SK-N-SH (cell line): Measurements from ENCODE around the gene EIF4E. TPM values are rescaled to one million over a fixed set of nuclear protein-coding genes. Genes with fewer than 3 reads are reported as not detected.

ENCODE experiments used
- CTCF ChIA-PET: fragments of 300-600, 350-600 bp; formaldehyde crosslinking; extraction: SDS; loops from one replicate; lab custom pipeline; 2021; lab: Yijun Ruan, JAX
- POLR2A ChIA-PET: fragments of 350-600 bp; sonication (Branson Sonifier 250); formaldehyde crosslinking; extraction: SDS; loops from one replicate; lab custom pipeline; 2020; ENCODE audit warnings: antibody characterized with exemption, inconsistent platforms; lab: Yijun Ruan, JAX
- DNase-seq: peaks from one replicate; pipeline ENCODE4 v3.0.0; 2012
- H2AFZ ChIP-seq: fragments of 200-600 bp; sonication (generic); 2 replicates; pipeline ENCODE4 v1.8.1; 2016; ENCODE audit warnings: antibody characterized with exemption, mild to moderate bottlenecking, low read depth
- H3F3A ChIP-seq: fragments of 200-600 bp; sonication (generic); replicated peaks from 2 replicates; pipeline ENCODE3; 2016; ENCODE audit warnings: antibody characterized with exemption, mild to moderate bottlenecking; ENCODE audit not compliant: insufficient read depth
- H3K27ac ChIP-seq, 2 experiments: fragments of 200-500 bp in 1 of 2; fragments of 200-600 bp in 1 of 2; sonication (Bioruptor generic) in 1 of 2; sonication (generic), shearing (Covaris generic) in 1 of 2; 2 replicates each; pipeline versions ENCODE4 v1.5.1 to v1.6.1; 2014 to 2016; ENCODE audit warnings: low read depth in 2 of 2, inconsistent platforms in 1 of 2, low read length in 1 of 2, mild to moderate bottlenecking in 1 of 2, mixed read lengths in 1 of 2
- H3K27me3 ChIP-seq: fragments of 200-600 bp; sonication (generic), shearing (Covaris generic); 2 replicates; pipeline ENCODE4 v1.6.1; 2016; ENCODE audit warnings: mixed run types; ENCODE audit not compliant: insufficient read depth
- H3K36me3 ChIP-seq, 2 experiments: fragments of 200-500 bp in 1 of 2; fragments of 200-600 bp in 1 of 2; sonication (Bioruptor generic) in 1 of 2; sonication (generic) in 1 of 2; replicated peaks in 1 of 2; 2 replicates each; pipeline versions ENCODE3 to v1.5.1; 2014 to 2016; ENCODE audit warnings: low read length in 1 of 2, mild to moderate bottlenecking in 1 of 2; ENCODE audit not compliant: insufficient read depth in 2 of 2, control insufficient read depth in 1 of 2
- H3K4me1 ChIP-seq, 2 experiments: fragments of 200-500 bp in 1 of 2; fragments of 200-600 bp in 1 of 2; sonication (Bioruptor generic) in 1 of 2; sonication (generic), shearing (Covaris generic) in 1 of 2; 2 replicates each; pipeline versions ENCODE4 v1.5.1 to v1.6.1; 2014 to 2016; ENCODE audit warnings: low read depth in 1 of 2, low read length in 1 of 2, mixed run types in 1 of 2; ENCODE audit not compliant: insufficient read depth in 2 of 2, control insufficient read depth in 1 of 2
- H3K4me2 ChIP-seq: fragments of 200-600 bp; sonication (generic), shearing (Covaris generic); 2 replicates; pipeline ENCODE4 v1.6.1; 2017; ENCODE audit warnings: mixed run types
- H3K4me3 ChIP-seq, 2 experiments: fragments of 200-500 bp in 1 of 2; fragments of 200-600 bp in 1 of 2; sonication (Bioruptor generic) in 1 of 2; sonication (generic), shearing (Covaris generic) in 1 of 2; 2 replicates each; pipeline versions ENCODE4 v1.5.1 to v1.8.1; 2014 to 2016; ENCODE audit warnings: low read depth in 2 of 2, inconsistent platforms in 1 of 2, low read length in 1 of 2, mild to moderate bottlenecking in 1 of 2, mixed read lengths in 1 of 2, moderate library complexity in 1 of 2
- H3K79me2 ChIP-seq: fragments of 200-600 bp; sonication (generic); 2 replicates; pipeline ENCODE4 v1.8.1; 2017; ENCODE audit warnings: mild to moderate bottlenecking; ENCODE audit not compliant: insufficient read depth
- H3K9ac ChIP-seq: fragments of 200-600 bp; sonication (generic); 2 replicates; pipeline ENCODE4 v1.6.1; 2017; ENCODE audit warnings: mixed run types
- H3K9me2 ChIP-seq: fragments of 200-600 bp; sonication (generic); 2 replicates; pipeline ENCODE4 v1.6.1; 2017; ENCODE audit warnings: mixed run types
- H3K9me3 ChIP-seq: fragments of 200-600 bp; sonication (generic); 2 replicates; pipeline ENCODE4 v1.6.1; 2017; ENCODE audit warnings: mixed run types, mild to moderate bottlenecking, moderate library complexity
- H4K20me1 ChIP-seq: fragments of 200-600 bp; sonication (generic); 2 replicates; pipeline ENCODE4 v1.6.1; 2017; ENCODE audit warnings: mild to moderate bottlenecking, mixed run types; ENCODE audit not compliant: insufficient read depth
- EZH2phosphoT487 ChIP-seq: fragments of 200-600 bp; sonication (generic); IDR thresholded peaks from 2 replicates; pipeline ENCODE4 v1.6.1; 2017; ENCODE audit warnings: low read depth, mixed run types, mild to moderate bottlenecking, antibody characterized with exemption, moderate library complexity, borderline replicate concordance
- FOXJ3 ChIP-seq: sonication (generic); formaldehyde crosslinking; IDR thresholded peaks from 2 replicates; pipeline ENCODE4 v1.5.1; 2020; ENCODE audit warnings: mild to moderate bottlenecking, missing genetic modification reagents
- JUND ChIP-seq: IDR thresholded peaks from 2 replicates; pipeline ENCODE4 v1.4.0; 2012
- MAX ChIP-seq: IDR thresholded peaks from 2 replicates; pipeline ENCODE4 v1.4.0; 2012; ENCODE audit warnings: low read depth
- NFIC ChIP-seq: IDR thresholded peaks from 2 replicates; pipeline ENCODE4 v1.4.0; 2012; ENCODE audit warnings: borderline replicate concordance
- NRF1 ChIP-seq: IDR thresholded peaks from 2 replicates; pipeline ENCODE4 v1.6.1; 2012; ENCODE audit warnings: low read depth, mild to moderate bottlenecking, low read length
- POLR2AphosphoS5 ChIP-seq: IDR thresholded peaks from 2 replicates; pipeline ENCODE4 v1.6.1; 2012; ENCODE audit warnings: low read depth, low read length
- RAD21 ChIP-seq: IDR thresholded peaks from 2 replicates; pipeline ENCODE4 v1.6.1; 2012; ENCODE audit warnings: mild to moderate bottlenecking, low read length
- REST ChIP-seq: IDR thresholded peaks from 2 replicates; pipeline ENCODE4 v1.6.1; 2012; ENCODE audit warnings: mild to moderate bottlenecking, low read depth, low read length, moderate library complexity
- RFX5 ChIP-seq: IDR thresholded peaks from 2 replicates; pipeline ENCODE4 v1.6.1; 2012; ENCODE audit warnings: mild to moderate bottlenecking, improper control_type of control experiment, low read length
- RXRA ChIP-seq: IDR thresholded peaks from 2 replicates; pipeline ENCODE4 v1.4.0; 2012; ENCODE audit warnings: low read depth, mild to moderate bottlenecking, borderline replicate concordance
- SIN3A ChIP-seq: IDR thresholded peaks from 2 replicates; pipeline ENCODE4 v1.6.1; 2012; ENCODE audit warnings: low read depth, mild to moderate bottlenecking, low read length, moderate library complexity, borderline replicate concordance
- SMC3 ChIP-seq: IDR thresholded peaks from 2 replicates; pipeline ENCODE4 v1.6.1; 2012; ENCODE audit warnings: low read depth, low read length, improper control_type of control experiment
- TCF12 ChIP-seq: IDR thresholded peaks from 2 replicates; pipeline ENCODE4 v1.4.0; 2012
- TEAD4 ChIP-seq: IDR thresholded peaks from 2 replicates; pipeline ENCODE4 v1.4.0; 2012; ENCODE audit warnings: mild to moderate bottlenecking, borderline replicate concordance; ENCODE audit not compliant: insufficient read depth
- YY1 ChIP-seq: IDR thresholded peaks from 2 replicates; pipeline ENCODE4 v1.4.0; 2012; ENCODE audit warnings: low read depth, mild to moderate bottlenecking
- ZBTB33 ChIP-seq: IDR thresholded peaks from 2 replicates; pipeline ENCODE4 v1.4.0; 2012; ENCODE audit warnings: low read depth, borderline replicate concordance
- WGBS: methylation state at CpG from one replicate; pipeline ENCODE4 v1.1.6; 2017; ENCODE audit warnings: low lambda C conversion rate; 5-methylcytosine and 5-hydroxymethylcytosine counted together
- polyA plus RNA-seq, 3 experiments: library from polyadenylated mRNA; depleted of rRNA; stranded (reverse); fragments of >200 nt; gene quantifications; 2 replicates each; pipeline ENCODE4 v1.2.3, GENCODE V29; 2012
- TF ChIP-seq, protein P1 (sequence below): fragments of 150-350 bp; IDR thresholded peaks from 2 replicates; pipeline ENCODE4 v1.6.1; 2017; ENCODE audit warnings: antibody characterized with exemption, low read length, low read depth, borderline replicate concordance

Gene EIF4E
- polyA plus RNA-seq, 1 of the 3 experiments (the other 2 are of a cell fraction) = 59.8 TPM

DNA sequence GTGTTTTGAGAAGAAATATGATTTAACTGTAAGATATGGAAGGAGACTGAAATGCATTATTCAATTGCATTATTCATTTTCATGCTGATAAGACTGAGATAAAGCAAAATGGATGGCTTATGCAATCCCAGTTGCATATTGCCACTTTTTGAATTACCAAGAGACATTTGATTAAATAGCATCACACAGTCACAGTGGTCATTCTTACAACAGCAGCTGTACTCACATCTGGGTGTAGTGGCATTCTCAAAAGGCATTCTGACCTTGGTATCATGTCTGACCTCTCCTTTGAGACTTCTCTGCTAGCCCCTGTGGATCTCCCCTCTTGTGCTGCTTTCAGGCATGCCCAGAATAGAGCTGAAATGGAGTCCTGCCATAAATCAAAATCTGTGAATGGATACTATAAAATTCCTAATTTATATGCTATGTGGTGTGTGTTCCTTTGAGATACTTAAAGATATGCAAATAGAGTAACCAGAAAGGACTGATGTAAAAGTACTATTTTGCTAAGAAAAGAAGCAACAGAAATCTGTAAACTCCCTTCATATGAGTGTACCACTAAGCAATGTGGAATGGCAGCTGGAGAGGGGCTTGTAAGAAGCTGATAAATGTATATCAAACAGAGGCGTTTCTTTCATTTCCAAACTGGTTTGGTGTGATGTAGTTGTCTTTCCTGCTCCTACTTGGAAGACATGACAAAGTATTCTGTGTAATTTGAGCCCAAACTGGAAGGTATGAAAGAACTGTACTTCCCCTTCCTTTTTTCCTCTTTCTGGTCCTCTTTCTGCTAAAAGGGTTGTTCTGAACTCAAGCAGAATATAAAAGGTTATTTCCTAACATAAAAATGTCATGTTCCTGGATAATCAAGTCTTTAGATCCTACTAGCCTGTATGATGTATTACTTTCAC is 41.2 kb upstream of the EIF4E start (continued):
- TF ChIP-seq MAX = no peak
- TF ChIP-seq, protein P1, sequence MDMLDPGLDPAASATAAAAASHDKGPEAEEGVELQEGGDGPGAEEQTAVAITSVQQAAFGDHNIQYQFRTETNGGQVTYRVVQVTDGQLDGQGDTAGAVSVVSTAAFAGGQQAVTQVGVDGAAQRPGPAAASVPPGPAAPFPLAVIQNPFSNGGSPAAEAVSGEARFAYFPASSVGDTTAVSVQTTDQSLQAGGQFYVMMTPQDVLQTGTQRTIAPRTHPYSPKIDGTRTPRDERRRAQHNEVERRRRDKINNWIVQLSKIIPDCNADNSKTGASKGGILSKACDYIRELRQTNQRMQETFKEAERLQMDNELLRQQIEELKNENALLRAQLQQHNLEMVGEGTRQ = no peak
- no peak for TF ChIP-seq RXRA
- TF ChIP-seq EZH2phosphoT487 = no peak

GRCh38 chr4:98967786-98968329 is 38.9 kb upstream of the EIF4E start:
- Histone ChIP-seq H3K79me2 (no peaks in the 10 kb centered on the region), H3K27ac (no peak overlapping the region), H3K27me3 (no peaks in the 10 kb centered on the region), H3K4me1 (peaks cover 3 to 6% of the 10 kb centered on the region in 2 experiments; a peak in 3 of 4 replicates), H3K9ac (no peak overlapping the region), H3F3A (no peaks in the 10 kb centered on the region), H3K9me2 (no peaks in the 10 kb centered on the region), H3K4me2 (no peak overlapping the region), H3K9me3 (no peaks in the 10 kb centered on the region), H3K4me3 (no peak overlapping the region), H2AFZ (no peak overlapping the region), H3K36me3 (no peaks in the 10 kb centered on the region), H4K20me1 (no peaks in the 10 kb centered on the region)
- POLR2A ChIA-PET = no interaction called here
- CTCF ChIA-PET = interaction anchor here (0.8 to 2.8 kb wide), 3 partner anchors 14 to 28 kb away, joined by 3 to 12 read pairs (median 5); partner anchors contain the start of gene METAP1
- no peak for DNase-seq
- TF ChIP-seq SMC3 (no peak), FOXJ3 (CRISPR knock-in tag) (no peak), RFX5 (no peak), TEAD4 (no peak), NFIC (no peak), YY1 (no peak), ZBTB33 (no peak), NRF1 (no peak), SIN3A (no peak), JUND (no peak), TCF12 (no peak), RXRA (no peak), RAD21 (no peak), REST (no peak), POLR2AphosphoS5 (no peak)
- WGBS = 89% methylated on average over 3 of the region's 3 CpGs
